Activated naive CD8-positive, alpha-beta T cell treated with anti-CD3 and anti-CD28 coated beads, Interleukin-2, amount 50 U/mL, for 16 hours (primary cell): ENCODE data around the gene CORO6.

ENCODE experiments used
- DNase-seq: peaks from one replicate; pipeline ENCODE4 v3.0.0-alpha.2; 2020; ENCODE audit warnings: low read depth, low spot score

The CORO6 gene

GRCh38 chr17:29630630-29631193 lies 8.0 kb upstream of the CORO6 start:
- no peak for DNase-seq

GRCh38 chr17:29629839-29630238 lies 7.1 kb upstream of the CORO6 start:
- DNase-seq, result no peak

- no peak for DNase-seq
Measured at GRCh38 chr17:29628644-29629043, 5.9 kb upstream of the CORO6 start.

GRCh38 chr17:29627951-29628350 lies 5.2 kb upstream of the CORO6 start:
- DNase-seq, result no peak

GRCh38 chr17:29625037-29625750 lies 2.5 kb upstream of the CORO6 start:
- no peak for DNase-seq

- no peak for DNase-seq
Measured at GRCh38 chr17:29624586-29624985, 1.9 kb upstream of the CORO6 start.

- no peak for DNase-seq
Measured at GRCh38 chr17:29623283-29623647, 553 bp upstream of the CORO6 start.

- DNase-seq, result no peak
Measured at GRCh38 chr17:29621751-29622194, 939 bp downstream of the CORO6 start.

- DNase-seq, result no peak
Measured at GRCh38 chr17:29620779-29621500, 1.8 kb downstream of the CORO6 start.

GRCh38 chr17:29620271-29620670 lies 2.4 kb downstream of the CORO6 start:
- no peak for DNase-seq

GRCh38 chr17:29619251-29619650 lies 3.5 kb downstream of the CORO6 start:
- no peak for DNase-seq

GRCh38 chr17:29618272-29619065 lies 4.2 kb downstream of the CORO6 start:
- DNase-seq, result no peak

- peak; percentile 71 for DNase-seq
Measured at GRCh38 chr17:29617481-29618271, 5.0 kb downstream of the CORO6 start.

- peak; percentile 79 for DNase-seq
Measured at GRCh38 chr17:29617125-29617480, 5.6 kb downstream of the CORO6 start.

GRCh38 chr17:29616300-29617048 lies 6.2 kb downstream of the CORO6 start:
- no peak for DNase-seq

GRCh38 chr17:29615492-29616299 lies 7.0 kb downstream of the CORO6 start:
- peak; percentile 64 for DNase-seq

GRCh38 chr17:29615048-29615385 lies 7.7 kb downstream of the CORO6 start:
- DNase-seq, result no peak

- no peak for DNase-seq
Measured at GRCh38 chr17:29614349-29615047, 8.2 kb downstream of the CORO6 start.

GRCh38 chr17:29613856-29614255 lies 8.9 kb downstream of the CORO6 start:
- no peak for DNase-seq
